Muscle layer of duodenum (tissue), 2 donors: ENCODE data around the gene OBSCN.
"Not testable (repeated sequence)": the region's sequence is repeated elsewhere in the genome, so short reads cannot be mapped to it uniquely, and the experiment has no call there.

Experiments
- H3K27ac ChIP-seq: one replicate; pipeline ENCODE4 v1.7.0; 2013; ENCODE audit warnings: mild to moderate bottlenecking, low read length
- H3K27me3 ChIP-seq: one replicate; pipeline ENCODE4 v1.7.0; 2013; ENCODE audit warnings: low read depth, mild to moderate bottlenecking, control low read depth, low read length
- H3K36me3 ChIP-seq, 2 donors: one replicate each; pipeline ENCODE4 v1.7.0; 2013; ENCODE audit warnings: low read length in 2 of 2, control low read depth in 1 of 2, mild to moderate bottlenecking in 1 of 2; ENCODE audit not compliant: insufficient read depth in 2 of 2, control insufficient read depth in 1 of 2
- H3K4me1 ChIP-seq, 2 donors: one replicate each; pipeline ENCODE4 v1.7.0; 2013; ENCODE audit warnings: low read length in 2 of 2, mild to moderate bottlenecking in 2 of 2, control low read depth in 1 of 2, moderate library complexity in 1 of 2; ENCODE audit not compliant: insufficient read depth in 2 of 2, control insufficient read depth in 1 of 2
- H3K4me3 ChIP-seq, 2 donors: one replicate each; pipeline ENCODE4 v1.7.0; 2013; ENCODE audit warnings: low read length in 2 of 2, low read depth in 1 of 2, mild to moderate bottlenecking in 1 of 2
- H3K9me3 ChIP-seq, 2 donors: one replicate each; pipeline ENCODE4 v1.7.0; 2013; ENCODE audit warnings: low read length in 2 of 2, control low read depth in 1 of 2, mild to moderate bottlenecking in 1 of 2; ENCODE audit not compliant: control insufficient read depth in 1 of 2
- donor health status: healthy.

OBSCN gene

GRCh38 chr1:228242409-228242808 lies 34.6 kb downstream of the OBSCN start:
- Histone ChIP-seq H3K4me3 (peak overlapping the region in 1 of 2 donors; percentile 44), H3K9me3 (peaks cover 18 to 55% of the 10 kb centered on the region in 2 donors), H3K27ac (no peak overlapping the region), H3K4me1 (no peaks in the 10 kb centered on the region), H3K36me3 (peaks cover 0 to 46% of the 10 kb centered on the region in 2 donors), H3K27me3 (no peaks in the 10 kb centered on the region)

- Histone ChIP-seq H3K4me1 (no peaks in the 10 kb centered on the region), H3K4me3 (peak overlapping the region in 1 of 2 donors; percentile 44), H3K36me3 (peaks cover 0 to 46% of the 10 kb centered on the region in 2 donors), H3K27me3 (no peaks in the 10 kb centered on the region), H3K27ac (no peak overlapping the region), H3K9me3 (peaks cover 18 to 55% of the 10 kb centered on the region in 2 donors)
Observed at GRCh38 chr1:228243093-228243492, 35.2 kb downstream of the OBSCN start.

- not testable (repeated sequence) for H3K27me3 ChIP-seq, H3K27ac ChIP-seq, H3K4me1 ChIP-seq, H3K4me3 ChIP-seq
- H3K36me3 ChIP-seq = peaks cover 0 to 46% of the 10 kb centered on the region in 2 donors
- H3K9me3 ChIP-seq = peaks cover 18 to 55% of the 10 kb centered on the region in 2 donors
Observed at GRCh38 chr1:228243989-228244388, 36.1 kb downstream of the OBSCN start.

- peak overlapping the region in 1 of 2 donors; percentile 31 for H3K4me3 ChIP-seq
- H3K4me1 ChIP-seq = no peaks in the 10 kb centered on the region
- peaks cover 18 to 55% of the 10 kb centered on the region in 2 donors for H3K9me3 ChIP-seq
- no peak overlapping the region for H3K27ac ChIP-seq
- H3K27me3 ChIP-seq = no peaks in the 10 kb centered on the region
- H3K36me3 ChIP-seq = peaks cover 0 to 46% of the 10 kb centered on the region in 2 donors
Observed at GRCh38 chr1:228245111-228245510, 37.3 kb downstream of the OBSCN start.

GRCh38 chr1:228246216-228246900 lies 38.5 kb downstream of the OBSCN start:
- peak overlapping the region in 1 of 2 donors; percentile 31 for H3K4me3 ChIP-seq
- no peak overlapping the region for H3K27ac ChIP-seq
- peaks cover 0 to 40% of the 10 kb centered on the region in 2 donors for H3K36me3 ChIP-seq

GRCh38 chr1:228249513-228250305 lies 41.9 kb downstream of the OBSCN start:
- Histone ChIP-seq H3K4me1 (no peaks in the 10 kb centered on the region), H3K36me3 (peaks cover 0 to 22% of the 10 kb centered on the region in 2 donors), H3K27me3 (no peaks in the 10 kb centered on the region), H3K9me3 (peaks cover 0 to 18% of the 10 kb centered on the region in 2 donors), H3K27ac (no peak overlapping the region), H3K4me3 (no peak overlapping the region)

More at GRCh38 chr1:228246216-228246900, 38.5 kb downstream of the OBSCN start:
- H3K9me3 ChIP-seq = peaks cover 18 to 47% of the 10 kb centered on the region in 2 donors
- H3K4me1 ChIP-seq = no peaks in the 10 kb centered on the region
- H3K27me3 ChIP-seq = no peaks in the 10 kb centered on the region

GRCh38 chr1:228252476-228252875 lies 44.6 kb downstream of the OBSCN start:
- not testable (repeated sequence) for H3K27ac ChIP-seq, H3K4me3 ChIP-seq, H3K4me1 ChIP-seq, H3K36me3 ChIP-seq, H3K27me3 ChIP-seq, H3K9me3 ChIP-seq

GRCh38 chr1:228256626-228257375 lies 49.0 kb downstream of the OBSCN start:
- peaks cover 0 to 5% of the 10 kb centered on the region in 2 donors for H3K36me3 ChIP-seq
- H3K27ac ChIP-seq = no peak overlapping the region
- H3K9me3 ChIP-seq = peaks cover 0 to 8% of the 10 kb centered on the region in 2 donors

GRCh38 chr1:228258486-228258885 lies 50.6 kb downstream of the OBSCN start:
- Histone ChIP-seq H3K9me3 (peaks cover 0 to 8% of the 10 kb centered on the region in 2 donors), H3K27ac (no peak overlapping the region), H3K36me3 (peaks cover 0 to 5% of the 10 kb centered on the region in 2 donors), H3K4me1 (no peaks in the 10 kb centered on the region), H3K4me3 (no peak overlapping the region), H3K27me3 (no peaks in the 10 kb centered on the region)

More at GRCh38 chr1:228256626-228257375, 49.0 kb downstream of the OBSCN start:
- Histone ChIP-seq H3K27me3 (no peaks in the 10 kb centered on the region), H3K4me1 (no peaks in the 10 kb centered on the region), H3K4me3 (no peak overlapping the region)

- H3K27ac ChIP-seq = no peak overlapping the region
- peaks cover 0 to 5% of the 10 kb centered on the region in 2 donors for H3K36me3 ChIP-seq
- H3K27me3 ChIP-seq = no peaks in the 10 kb centered on the region
- H3K4me3 ChIP-seq = no peak overlapping the region
- H3K9me3 ChIP-seq = peaks cover 0 to 8% of the 10 kb centered on the region in 2 donors
- H3K4me1 ChIP-seq = no peaks in the 10 kb centered on the region
Observed at GRCh38 chr1:228259368-228259894, 51.6 kb downstream of the OBSCN start.

GRCh38 chr1:228259951-228260350 lies 52.1 kb downstream of the OBSCN start:
- Histone ChIP-seq H3K36me3 (peaks cover 0 to 5% of the 10 kb centered on the region in 2 donors), H3K4me3 (no peak overlapping the region), H3K4me1 (no peaks in the 10 kb centered on the region), H3K27ac (no peak overlapping the region), H3K9me3 (peaks cover 0 to 8% of the 10 kb centered on the region in 2 donors), H3K27me3 (no peaks in the 10 kb centered on the region)
